Measurements from ENCODE around the gene SYCP3. TPM values are rescaled to one million over a fixed set of nuclear protein-coding genes. Genes with fewer than 3 reads are reported as not detected.

The SYCP3 gene
- total RNA-seq, 2 donors from 2014 or later = 0.35 TPM; not detected in 1

DNA sequence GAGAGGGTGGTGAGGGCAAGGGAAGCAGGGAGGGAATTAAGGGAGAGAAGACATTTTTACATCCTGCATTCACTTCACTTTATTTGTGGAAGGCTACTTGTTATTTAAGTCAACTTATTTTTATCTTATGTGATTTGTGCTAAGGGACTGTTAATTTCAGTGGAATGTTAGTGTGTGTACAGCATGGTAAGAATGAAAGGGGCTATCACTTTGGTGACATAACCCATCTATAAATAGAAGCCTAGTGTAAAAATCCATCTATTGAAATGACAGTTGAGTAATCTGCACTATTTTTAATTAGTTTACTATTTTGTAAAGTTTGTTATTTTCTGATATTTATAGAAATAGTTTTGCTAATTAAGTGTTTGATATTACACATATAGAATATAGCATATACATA is 58.6 kb downstream of the SYCP3 start:
- Histone ChIP-seq H3K4me1 (no peaks in the 10 kb centered on the region), H3K27ac (no peak overlapping the region), H3K9me3 (no peaks in the 10 kb centered on the region), H3K27me3 (no peaks in the 10 kb centered on the region), H3K4me3 (no peak overlapping the region), H3K9ac (ENCODE audit: low read depth in 2 of 2, low read length in 2 of 2) (no peak overlapping the region), H3K36me3 (no peaks in the 10 kb centered on the region)
- TF ChIP-seq, protein P1, sequence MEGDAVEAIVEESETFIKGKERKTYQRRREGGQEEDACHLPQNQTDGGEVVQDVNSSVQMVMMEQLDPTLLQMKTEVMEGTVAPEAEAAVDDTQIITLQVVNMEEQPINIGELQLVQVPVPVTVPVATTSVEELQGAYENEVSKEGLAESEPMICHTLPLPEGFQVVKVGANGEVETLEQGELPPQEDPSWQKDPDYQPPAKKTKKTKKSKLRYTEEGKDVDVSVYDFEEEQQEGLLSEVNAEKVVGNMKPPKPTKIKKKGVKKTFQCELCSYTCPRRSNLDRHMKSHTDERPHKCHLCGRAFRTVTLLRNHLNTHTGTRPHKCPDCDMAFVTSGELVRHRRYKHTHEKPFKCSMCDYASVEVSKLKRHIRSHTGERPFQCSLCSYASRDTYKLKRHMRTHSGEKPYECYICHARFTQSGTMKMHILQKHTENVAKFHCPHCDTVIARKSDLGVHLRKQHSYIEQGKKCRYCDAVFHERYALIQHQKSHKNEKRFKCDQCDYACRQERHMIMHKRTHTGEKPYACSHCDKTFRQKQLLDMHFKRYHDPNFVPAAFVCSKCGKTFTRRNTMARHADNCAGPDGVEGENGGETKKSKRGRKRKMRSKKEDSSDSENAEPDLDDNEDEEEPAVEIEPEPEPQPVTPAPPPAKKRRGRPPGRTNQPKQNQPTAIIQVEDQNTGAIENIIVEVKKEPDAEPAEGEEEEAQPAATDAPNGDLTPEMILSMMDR (IDR thresholded peaks at IDR 0.05) = no peak
- intact Hi-C loops (cut with DNase I) = no loop called here
- no peak for DNase-seq

DNA sequence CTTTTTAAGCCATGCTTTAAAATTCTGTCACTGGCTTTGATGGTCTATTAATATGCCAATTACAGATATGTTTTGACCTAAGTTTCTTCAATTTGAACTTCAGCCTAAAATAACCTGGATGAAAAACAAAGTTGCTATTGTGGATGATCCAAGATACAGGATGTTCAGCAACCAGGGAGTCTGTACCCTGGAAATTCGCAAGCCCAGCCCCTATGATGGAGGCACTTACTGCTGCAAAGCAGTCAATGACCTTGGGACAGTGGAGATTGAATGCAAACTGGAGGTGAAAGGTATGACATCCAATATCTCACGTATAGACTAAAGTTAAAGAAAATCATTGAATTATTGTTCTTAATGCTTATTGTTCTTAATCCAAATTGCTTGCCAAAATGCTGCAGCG is 59.0 kb downstream of the SYCP3 start:
- H3K9ac ChIP-seq (ENCODE audit: low read depth in 2 of 2, low read length in 2 of 2) = no peak overlapping the region
- H3K27ac ChIP-seq = no peak overlapping the region
- DNase-seq = no peak
- H3K9me3 ChIP-seq = no peaks in the 10 kb centered on the region
- no peaks in the 10 kb centered on the region for H3K27me3 ChIP-seq
- TF ChIP-seq, protein P1 (IDR thresholded peaks at IDR 0.05) = no peak
- no peaks in the 10 kb centered on the region for H3K4me1 ChIP-seq
- H3K4me3 ChIP-seq = no peak overlapping the region
- H3K36me3 ChIP-seq = no peaks in the 10 kb centered on the region
- intact Hi-C loops (cut with DNase I) = no loop called here

Other genes starting within 250 kb of the SYCP3 start
- gene MYBPC1, start 144.5 kb downstream of the SYCP3 start, total RNA-seq = 1 to 10 TPM in 1 of 2 donors, under 1 TPM in 1; 0.89 to 4.2 TPM
- 100 to 1,000 TPM in 1 of 2 donors, 10 to 100 TPM in 1; 88.6 to 108 TPM for gene CHPT1, start 41.8 kb downstream of the SYCP3 start, total RNA-seq
- gene GNPTAB, start 91.5 kb upstream of the SYCP3 start, total RNA-seq = 100 to 1,000 TPM in 1 of 2 donors, 10 to 100 TPM in 1; 49.1 to 103 TPM
- 10 to 100 TPM in 1 of 2 donors, 1 to 10 TPM in 1; 4.0 to 10.0 TPM for gene DRAM1, start 138.1 kb upstream of the SYCP3 start, total RNA-seq

Measured in colonic mucosa (tissue), 4 donors.